Brain pericyte (primary cell): ENCODE data around the gene FRMD4A.

Experiments used
- DNase-seq: peaks from one replicate; pipeline ENCODE4 v3.0.0-alpha.2; 2012; ENCODE audit warnings: low read depth, low spot score

FRMD4A gene

DNA sequence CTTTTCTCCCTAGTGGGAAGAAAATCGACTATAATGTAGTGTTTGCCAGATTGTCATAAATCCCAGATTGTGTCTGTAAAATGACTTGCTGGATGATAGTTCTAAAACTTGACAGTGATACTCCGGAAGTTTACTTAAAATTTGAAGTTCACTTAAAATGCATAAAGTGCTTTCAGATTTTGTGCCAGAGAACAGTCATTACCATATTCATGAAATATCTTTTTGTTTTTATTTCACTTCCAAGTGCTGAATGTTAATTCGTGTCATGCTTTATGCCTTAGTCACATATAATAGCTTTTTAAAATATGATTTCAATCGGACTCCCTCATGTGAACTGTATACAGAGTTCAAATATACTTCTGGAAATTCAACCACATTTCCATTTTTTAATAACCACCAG lies 713.6 kb downstream of the FRMD4A start:
- DNase-seq: no peak

DNA sequence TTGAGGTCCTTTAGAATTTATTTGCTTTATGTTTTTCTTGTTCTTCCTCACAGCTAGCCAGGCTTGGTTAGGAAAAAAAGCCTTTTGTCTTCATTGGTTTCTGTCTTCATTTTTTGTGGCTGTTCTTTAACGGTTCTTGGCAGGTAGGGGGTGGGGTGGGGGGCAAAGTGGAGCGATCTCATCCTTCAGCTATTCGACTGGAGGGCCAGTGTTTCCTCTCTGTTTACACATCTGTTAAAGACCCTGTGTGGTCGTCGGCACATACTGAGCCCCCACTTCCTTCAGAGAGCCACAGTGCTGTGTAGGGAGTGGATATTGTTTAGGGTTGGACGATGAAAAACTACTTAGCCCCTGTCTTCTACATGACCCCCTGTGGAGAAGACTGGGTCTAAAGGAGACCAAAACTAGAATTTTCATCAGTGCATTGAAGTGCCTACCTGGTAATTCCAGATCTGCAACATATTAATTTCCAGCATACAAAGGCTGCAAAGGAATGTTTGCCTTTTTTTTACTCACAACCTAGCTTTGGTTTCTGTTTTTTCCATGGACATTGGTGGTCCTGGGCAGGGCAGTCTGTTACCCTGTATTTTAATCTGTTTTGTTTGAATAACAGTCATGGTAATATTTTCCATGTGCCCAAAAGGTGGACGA lies 714.9 kb downstream of the FRMD4A start:
- DNase-seq: no peak

DNA sequence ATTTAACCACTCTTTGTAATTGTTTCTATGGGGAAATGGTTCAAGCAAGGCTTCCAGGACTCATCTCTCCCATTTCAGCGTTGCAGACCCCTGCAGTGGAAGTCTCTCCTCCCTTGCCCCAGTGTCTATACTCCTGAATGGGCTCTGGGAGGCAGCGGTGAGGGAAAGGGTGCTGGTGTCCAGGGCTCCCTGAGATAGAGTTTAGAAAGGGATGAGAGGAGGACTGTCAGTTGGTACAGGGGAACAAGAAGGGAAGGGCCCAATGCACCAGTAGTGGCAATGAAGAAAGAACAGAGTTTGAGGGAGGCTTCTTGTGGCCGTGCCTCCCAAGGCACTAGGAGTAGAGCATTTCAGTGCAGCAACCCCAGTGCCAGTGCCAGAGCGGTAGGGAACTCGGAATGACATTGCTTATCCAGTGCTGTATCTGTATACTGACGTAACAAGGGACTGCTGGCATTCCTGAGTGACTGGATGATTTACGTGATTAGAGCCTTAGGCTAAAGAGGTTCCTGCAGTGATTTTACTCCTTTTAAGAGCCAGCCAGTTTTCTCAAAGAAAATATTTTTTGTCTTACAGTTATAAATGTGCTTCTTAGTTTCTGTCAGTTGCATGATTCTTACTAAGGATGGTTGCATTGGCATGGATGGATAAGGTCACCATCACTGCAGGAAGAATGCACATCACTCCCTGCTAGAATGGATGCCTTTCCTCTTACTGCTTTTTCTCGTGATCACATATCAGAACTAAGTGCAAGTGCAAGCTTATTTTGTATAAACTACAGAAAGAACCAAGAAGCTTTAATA lies 716.0 kb downstream of the FRMD4A start:
- no peak for DNase-seq

DNA sequence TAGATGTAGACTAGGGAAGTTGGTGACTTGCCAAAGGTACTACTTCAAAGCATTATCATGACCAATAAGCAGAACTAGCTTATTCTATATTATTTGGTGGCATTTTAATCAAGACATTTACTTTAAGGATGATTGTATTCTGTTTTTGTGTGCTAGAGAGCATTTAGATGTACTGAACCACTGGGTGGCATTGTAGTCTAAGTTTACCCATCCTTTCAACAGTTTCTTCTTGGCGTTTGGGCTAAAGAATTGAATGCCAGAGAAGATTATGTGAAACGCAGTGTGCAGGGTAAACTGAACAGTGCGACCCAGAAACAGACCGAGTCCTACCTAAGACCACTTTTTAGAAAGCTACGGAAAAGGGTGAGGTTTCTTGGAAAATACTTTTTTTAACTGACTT lies 717.2 kb downstream of the FRMD4A start:
- no peak for DNase-seq

DNA sequence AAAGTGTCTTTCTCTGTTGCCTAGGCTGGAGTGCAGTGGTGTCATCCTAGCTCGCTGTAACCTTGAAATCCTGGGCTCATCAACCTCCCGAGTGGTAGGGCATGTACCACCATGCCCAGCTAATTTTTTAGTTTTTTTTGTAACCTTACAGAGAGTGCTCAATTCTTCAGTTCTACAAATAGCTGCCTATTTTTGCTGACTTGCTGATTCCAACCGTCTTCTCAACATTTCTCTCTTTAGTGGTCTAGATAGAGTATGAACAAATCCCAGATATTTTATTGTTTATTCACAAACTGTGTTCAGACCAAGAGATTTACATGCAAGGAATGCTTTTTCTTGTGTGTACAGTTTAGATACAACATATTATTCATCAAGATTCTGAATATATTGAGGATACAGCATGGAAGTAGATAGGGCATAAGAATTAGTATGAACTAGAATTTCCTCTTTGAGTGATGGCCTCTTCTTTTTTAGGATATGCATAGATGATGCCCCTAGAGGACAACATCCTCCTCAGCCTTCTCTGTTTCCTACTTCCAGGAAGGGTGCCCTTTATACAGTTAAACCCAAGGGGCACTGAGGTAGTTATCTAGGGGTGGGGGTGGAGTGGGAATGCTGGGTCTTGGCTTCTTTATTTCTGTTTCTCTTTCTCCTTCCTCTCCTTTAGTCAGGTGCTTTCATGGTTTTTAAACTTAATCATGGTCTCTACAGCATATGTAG lies 717.9 kb downstream of the FRMD4A start:
- no peak for DNase-seq

DNA sequence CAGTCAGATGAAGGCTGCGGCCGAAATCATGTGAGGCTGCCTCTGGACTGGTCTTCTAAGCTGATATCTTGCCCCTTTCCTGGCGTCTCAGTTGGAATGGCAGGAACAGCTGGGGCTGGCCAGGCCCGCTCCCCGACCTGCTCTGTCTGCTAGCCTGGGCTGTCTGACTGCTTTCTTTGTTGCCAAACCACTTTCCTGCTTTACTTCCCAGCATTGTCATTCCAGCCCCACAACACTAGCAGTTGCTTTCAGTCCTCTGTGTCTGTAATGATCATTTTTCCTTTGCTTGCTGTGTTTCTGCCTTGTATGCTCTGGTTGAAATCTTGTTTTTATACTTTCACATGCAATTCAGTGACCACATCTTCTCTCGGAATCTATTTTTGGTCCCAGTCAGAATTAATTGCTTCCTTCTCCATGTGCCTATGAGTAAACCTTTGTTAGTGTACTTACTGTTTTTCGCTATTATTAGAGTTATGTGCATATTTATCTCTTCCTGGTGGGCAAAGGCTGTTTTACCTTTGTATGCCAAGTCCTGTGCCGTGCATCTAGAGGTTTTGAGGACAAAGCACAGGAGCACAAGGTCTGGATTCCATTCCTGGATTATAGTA lies 722.4 kb downstream of the FRMD4A start:
- DNase-seq: no peak

DNA sequence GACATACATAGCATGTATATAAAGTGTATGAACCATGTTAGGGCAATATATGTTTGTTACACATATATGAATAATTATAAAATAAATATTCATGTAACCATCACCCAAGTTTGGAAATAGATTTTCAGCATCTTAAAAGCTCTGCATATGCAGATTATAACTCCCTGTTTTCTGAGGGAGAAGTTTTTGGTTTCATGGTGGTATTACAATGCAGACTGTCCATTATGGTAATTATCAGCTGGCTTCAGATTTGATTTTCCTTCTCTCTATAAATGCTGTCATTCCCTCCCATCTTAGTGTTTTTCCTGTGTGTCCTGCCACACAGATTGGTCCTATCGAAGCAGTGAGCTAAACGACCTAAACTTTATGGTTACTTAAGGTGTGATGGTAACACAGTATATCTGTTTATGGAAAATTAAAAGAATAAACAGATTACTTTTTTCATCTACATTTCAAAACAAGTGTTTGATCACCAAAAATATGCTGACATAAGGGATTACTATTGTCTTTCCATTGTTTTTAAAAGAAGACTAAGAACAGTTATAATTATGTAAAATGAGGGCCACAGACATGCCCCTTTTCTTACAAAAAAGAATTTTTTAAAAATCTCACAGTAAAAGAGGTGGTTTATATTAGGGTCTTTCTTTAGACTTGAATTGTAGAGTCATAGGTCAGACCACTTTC lies 726.2 kb downstream of the FRMD4A start:
- DNase-seq: no peak

DNA sequence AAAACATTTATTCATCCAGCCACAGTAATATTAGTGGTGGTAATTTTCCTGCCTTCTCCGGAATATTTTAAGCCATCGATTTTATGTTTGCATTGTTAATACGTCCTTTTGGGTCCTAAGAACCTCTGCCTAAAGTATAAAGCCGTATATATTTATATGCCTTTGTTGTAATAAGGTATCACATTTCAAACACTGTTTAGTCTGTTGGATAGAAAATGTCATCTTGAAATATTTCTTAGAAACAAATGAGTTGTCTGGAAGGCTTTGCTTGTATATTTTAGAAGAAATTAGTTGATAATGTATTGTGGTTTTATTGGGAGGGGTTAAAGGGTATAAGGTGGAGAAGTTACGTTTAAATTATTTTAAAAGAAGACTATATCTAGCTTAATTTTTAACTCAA lies 732.8 kb downstream of the FRMD4A start:
- DNase-seq: no peak

DNA sequence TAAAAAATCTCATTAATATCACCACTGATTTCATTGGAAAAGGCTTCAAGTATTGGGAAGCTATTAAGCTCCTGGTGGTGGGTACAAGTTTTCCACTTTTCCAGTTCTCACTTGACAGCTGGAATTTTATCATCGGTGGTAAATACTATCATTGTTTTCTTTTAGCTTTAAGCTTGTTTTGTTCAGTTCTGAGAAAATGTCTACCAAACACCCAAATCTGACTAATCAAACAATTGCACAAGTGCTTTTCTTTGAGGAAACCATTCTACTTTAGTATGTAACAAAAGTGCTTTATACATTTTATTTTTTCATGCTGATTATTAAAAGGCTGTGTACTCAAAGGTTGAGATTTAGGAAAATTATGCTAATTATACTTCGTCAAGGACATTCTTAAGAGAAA lies 736.1 kb downstream of the FRMD4A start:
- DNase-seq: no peak
